Activated CD8-positive, alpha-beta T cell treated with anti-CD3 and anti-CD28 coated beads for 36 hours (primary cell): ENCODE data around the gene SLC19A3. TPM values are rescaled to one million over a fixed set of nuclear protein-coding genes. Genes with fewer than 3 reads are reported as not detected.

Experiments used
- ATAC-seq: fragments of 200-7000 bp; cut with Tn5 transposase; one replicate; pipeline ENCODE4 v1.10.0; 2021; ENCODE audit warnings: mild to moderate bottlenecking, moderate library complexity
- CTCF ChIA-PET: fragments of 350-600 bp; sonication (Branson Sonifier 250); formaldehyde crosslinking; loops from one replicate; lab custom pipeline; 2021; ENCODE audit warnings: antibody characterized with exemption; lab: Charles Lee
- POLR2A ChIA-PET: fragments of 350-600 bp; sonication (Branson Sonifier 250); formaldehyde crosslinking; loops from one replicate; lab custom pipeline; 2021; ENCODE audit warnings: antibody characterized with exemption; lab: Charles Lee
- DNase-seq: peaks from one replicate; pipeline ENCODE4 v3.0.0-alpha.2; 2020
- H3K27ac Mint-ChIP-seq: one replicate; pipeline ENCODE4 v1.8.0; 2021; ENCODE audit warnings: mild to moderate bottlenecking, mixed read lengths
- H3K27me3 Mint-ChIP-seq: one replicate; pipeline ENCODE4 v1.8.0; 2021; ENCODE audit warnings: mixed read lengths
- H3K36me3 Mint-ChIP-seq: one replicate; pipeline ENCODE4 v1.8.0; 2021; ENCODE audit warnings: low read depth, mixed read lengths
- H3K4me1 Mint-ChIP-seq: one replicate; pipeline ENCODE4 v1.8.0; 2021; ENCODE audit warnings: low read depth, mixed read lengths
- H3K4me3 Mint-ChIP-seq: one replicate; pipeline ENCODE4 v1.8.0; 2021; ENCODE audit warnings: mild to moderate bottlenecking, moderate library complexity, mixed read lengths
- H3K9me3 Mint-ChIP-seq: one replicate; pipeline ENCODE4 v1.8.0; 2021; ENCODE audit warnings: mixed read lengths
- intact Hi-C: fragments of 100-400 bp; cut with micrococcal nuclease; formaldehyde crosslinking; loops from one replicate; pipeline ENCODE4 v1.10.0; 2022
- total RNA-seq, 2 experiments: library from RNA; stranded (reverse); gene quantifications; one replicate each; pipeline ENCODE4 v1.2.3, GENCODE V29; 2021
- TF ChIP-seq, protein P1 (sequence below): fragments of 200-600 bp; IDR thresholded peaks from one replicate; pipeline ENCODE4 v1.8.0; 2022; ENCODE audit warnings: antibody characterized with exemption, mild to moderate bottlenecking

Gene SLC19A3
- total RNA-seq = not detected

DNA sequence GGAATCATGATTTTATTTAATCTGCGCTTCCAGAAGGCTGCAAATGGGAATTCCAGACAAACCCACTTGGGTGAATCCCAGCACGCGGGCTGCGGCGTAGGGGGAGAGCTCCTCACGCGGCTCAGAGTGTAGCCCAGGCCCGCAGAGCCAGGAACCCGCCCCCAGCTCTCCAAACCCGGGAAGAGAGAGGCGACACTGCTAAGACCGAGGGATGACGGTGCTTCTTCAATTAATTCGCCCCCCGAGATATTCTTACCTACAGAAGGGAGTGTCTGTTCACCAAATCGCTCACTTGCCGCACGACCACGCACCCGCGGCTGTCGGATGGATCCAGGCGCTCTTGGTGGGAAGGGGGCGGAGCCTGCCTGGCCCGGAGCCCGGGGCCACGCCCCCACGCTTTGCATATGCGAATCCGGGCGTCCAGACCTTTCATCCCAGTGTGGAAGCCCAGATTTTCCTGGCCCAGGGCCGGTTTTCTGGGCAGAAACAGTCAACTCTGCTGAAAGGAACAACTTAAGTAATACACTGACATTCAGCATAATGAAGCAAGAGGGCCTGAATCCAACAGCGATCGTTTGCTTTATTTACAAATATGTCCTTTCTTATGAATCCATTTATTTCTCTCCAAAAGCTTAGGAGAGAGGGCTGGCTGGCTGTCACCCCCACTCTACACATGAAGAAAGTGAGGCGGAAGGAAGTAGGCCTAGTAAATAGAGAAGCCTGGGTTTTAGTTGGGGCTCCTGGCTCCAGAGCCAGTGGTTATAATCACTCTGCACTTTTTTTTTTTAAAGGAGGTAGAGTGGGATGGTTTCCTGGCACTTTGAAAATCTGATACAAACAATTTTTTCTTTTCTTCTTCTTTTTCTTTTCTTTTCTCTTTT lies at the start of gene SLC19A3:
SLC19A3 (minus strand) TSS at position 342 of the 881 bp plus-strand sequence. CDS start 15,710 bp downstream, outside the sequence.
- ATAC-seq (no peak), DNase-seq (peak; percentile 19)
- Mint-ChIP-seq H3K27me3 (peaks cover 14% of the 10 kb centered on the region), H3K4me3 (no peak within 1 kb of the TSS), H3K36me3 (no peaks in the 10 kb centered on the region), H3K4me1 (no peaks in the 10 kb centered on the region), H3K27ac (no peak within 1 kb of the TSS), H3K9me3 (no peaks in the 10 kb centered on the region)
- intact Hi-C loops = no loop called here
- POLR2A ChIA-PET = no interaction called here
- CTCF ChIA-PET = no interaction called here
- TF ChIP-seq, protein P1, sequence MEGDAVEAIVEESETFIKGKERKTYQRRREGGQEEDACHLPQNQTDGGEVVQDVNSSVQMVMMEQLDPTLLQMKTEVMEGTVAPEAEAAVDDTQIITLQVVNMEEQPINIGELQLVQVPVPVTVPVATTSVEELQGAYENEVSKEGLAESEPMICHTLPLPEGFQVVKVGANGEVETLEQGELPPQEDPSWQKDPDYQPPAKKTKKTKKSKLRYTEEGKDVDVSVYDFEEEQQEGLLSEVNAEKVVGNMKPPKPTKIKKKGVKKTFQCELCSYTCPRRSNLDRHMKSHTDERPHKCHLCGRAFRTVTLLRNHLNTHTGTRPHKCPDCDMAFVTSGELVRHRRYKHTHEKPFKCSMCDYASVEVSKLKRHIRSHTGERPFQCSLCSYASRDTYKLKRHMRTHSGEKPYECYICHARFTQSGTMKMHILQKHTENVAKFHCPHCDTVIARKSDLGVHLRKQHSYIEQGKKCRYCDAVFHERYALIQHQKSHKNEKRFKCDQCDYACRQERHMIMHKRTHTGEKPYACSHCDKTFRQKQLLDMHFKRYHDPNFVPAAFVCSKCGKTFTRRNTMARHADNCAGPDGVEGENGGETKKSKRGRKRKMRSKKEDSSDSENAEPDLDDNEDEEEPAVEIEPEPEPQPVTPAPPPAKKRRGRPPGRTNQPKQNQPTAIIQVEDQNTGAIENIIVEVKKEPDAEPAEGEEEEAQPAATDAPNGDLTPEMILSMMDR = no peak

GRCh38 chr2:227766373-227766883 lies 48.6 kb upstream of the SLC19A3 start:
- Mint-ChIP-seq H3K4me1 (no peaks in the 10 kb centered on the region), H3K9me3 (no peaks in the 10 kb centered on the region), H3K27ac (no peak overlapping the region), H3K27me3 (no peaks in the 10 kb centered on the region), H3K36me3 (no peaks in the 10 kb centered on the region), H3K4me3 (no peak overlapping the region)
- ChIA-PET CTCF (interaction anchor here (0.7 to 3.9 kb wide), 53 partner anchors 9 to 637 kb away, joined by 3 to 65 read pairs (median 4); no protein-coding TSS in a partner anchor), POLR2A (no interaction called here)
- peak; percentile 72 for DNase-seq
- TF ChIP-seq, protein P1 = peak; percentile 86
- peak; percentile 94 for ATAC-seq
- intact Hi-C loops = loop anchor here (10.0 kb wide), 3 partner anchors 282 to 642 kb away; no protein-coding TSS in a partner anchor

GRCh38 chr2:227765788-227766372 lies 48.1 kb upstream of the SLC19A3 start:
- ATAC-seq = no peak
- POLR2A ChIA-PET = no interaction called here

GRCh38 chr2:227761740-227762476 lies 44.1 kb upstream of the SLC19A3 start:
- H3K36me3 Mint-ChIP-seq = no peaks in the 10 kb centered on the region
- H3K27me3 Mint-ChIP-seq = peaks cover 2% of the 10 kb centered on the region
- DNase-seq (no peak), ATAC-seq (no peak)
- no peak overlapping the region for H3K27ac Mint-ChIP-seq
- POLR2A ChIA-PET = no interaction called here
- CTCF ChIA-PET = interaction anchor here (3.0 kb wide), 1 partner anchor 104 kb away, joined by 11 read pairs; no protein-coding TSS in a partner anchor
- no peak overlapping the region for H3K4me3 Mint-ChIP-seq
- H3K4me1 Mint-ChIP-seq = no peaks in the 10 kb centered on the region
- TF ChIP-seq, protein P1 = no peak
- no peaks in the 10 kb centered on the region for H3K9me3 Mint-ChIP-seq
- intact Hi-C loops = loop anchor here (5.0 to 10.0 kb wide), 4 partner anchors 105 to 637 kb away; no protein-coding TSS in a partner anchor

More at GRCh38 chr2:227765788-227766372, 48.1 kb upstream of the SLC19A3 start:
- no peaks in the 10 kb centered on the region for H3K36me3 Mint-ChIP-seq
- H3K27ac Mint-ChIP-seq = no peak overlapping the region
- CTCF ChIA-PET = interaction anchor here (0.6 to 3.9 kb wide), 53 partner anchors 8 to 637 kb away, joined by 3 to 65 read pairs (median 4); no protein-coding TSS in a partner anchor
- H3K27me3 Mint-ChIP-seq = peaks cover under 1% of the 10 kb centered on the region
- intact Hi-C loops = loop anchor here (10.0 kb wide), 3 partner anchors 281 to 641 kb away; no protein-coding TSS in a partner anchor
- TF ChIP-seq, protein P1 = no peak
- DNase-seq = no peak
- no peak overlapping the region for H3K4me3 Mint-ChIP-seq
- no peaks in the 10 kb centered on the region for H3K4me1 Mint-ChIP-seq
- H3K9me3 Mint-ChIP-seq = no peaks in the 10 kb centered on the region
